ENCODE results near the gene YIPF3.
"Not testable (repeated sequence)": the region's sequence is repeated elsewhere in the genome, so short reads cannot be mapped to it uniquely, and the experiment has no call there.

Gene YIPF3

DNA sequence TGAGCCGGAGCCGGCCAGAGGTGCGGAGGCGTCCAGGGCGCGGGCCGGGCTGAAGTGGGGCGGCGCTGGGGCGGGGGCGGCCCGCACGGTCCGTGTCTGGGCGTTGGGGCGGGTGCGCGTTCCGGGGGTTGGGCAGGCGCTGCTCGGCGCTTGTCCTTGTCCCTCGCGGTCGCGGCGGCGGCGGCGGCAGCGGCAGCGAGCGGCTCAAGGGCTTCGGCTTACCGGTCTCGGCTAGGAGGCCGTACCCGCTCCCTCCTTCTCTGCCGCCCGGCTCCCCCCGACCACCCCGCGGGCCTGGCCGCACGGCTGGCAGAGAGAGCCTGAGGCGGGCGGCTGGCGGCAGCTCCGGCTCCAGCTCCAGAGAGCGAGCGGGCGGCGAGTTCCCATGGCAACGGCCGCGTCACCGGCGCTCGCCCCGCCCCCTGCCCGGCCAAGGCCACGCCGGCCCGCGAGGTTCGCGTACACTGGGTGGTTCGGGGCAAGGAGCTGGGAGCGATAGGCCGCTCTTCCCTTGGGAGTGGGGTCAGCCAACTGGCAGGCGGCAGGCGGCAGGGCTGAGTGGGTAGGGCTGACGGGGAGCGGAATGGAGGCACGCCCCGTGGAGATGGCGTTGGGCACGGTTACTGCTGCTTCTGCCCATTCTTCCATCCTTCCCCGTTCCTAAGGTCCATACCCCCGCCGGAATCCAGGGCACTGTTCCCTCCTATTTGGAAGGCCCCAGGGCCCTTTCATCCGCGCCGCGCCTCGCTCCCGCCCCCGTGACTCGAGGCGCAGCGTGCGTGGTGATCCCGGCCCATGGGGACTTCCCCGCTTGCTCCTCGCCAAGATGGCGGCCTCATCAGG lies 6.5 kb downstream of the YIPF3 start, which contains the start of gene LRRC73:
LRRC73 (minus strand) TSS at position 363 of the 843 bp plus-strand sequence. CDS start 561 bp downstream, outside the sequence.
- DNase-seq (ENCODE audit: low read depth in 1 of 2, low spot score in 1 of 2) = peak; percentile 62 to 64

DNA sequence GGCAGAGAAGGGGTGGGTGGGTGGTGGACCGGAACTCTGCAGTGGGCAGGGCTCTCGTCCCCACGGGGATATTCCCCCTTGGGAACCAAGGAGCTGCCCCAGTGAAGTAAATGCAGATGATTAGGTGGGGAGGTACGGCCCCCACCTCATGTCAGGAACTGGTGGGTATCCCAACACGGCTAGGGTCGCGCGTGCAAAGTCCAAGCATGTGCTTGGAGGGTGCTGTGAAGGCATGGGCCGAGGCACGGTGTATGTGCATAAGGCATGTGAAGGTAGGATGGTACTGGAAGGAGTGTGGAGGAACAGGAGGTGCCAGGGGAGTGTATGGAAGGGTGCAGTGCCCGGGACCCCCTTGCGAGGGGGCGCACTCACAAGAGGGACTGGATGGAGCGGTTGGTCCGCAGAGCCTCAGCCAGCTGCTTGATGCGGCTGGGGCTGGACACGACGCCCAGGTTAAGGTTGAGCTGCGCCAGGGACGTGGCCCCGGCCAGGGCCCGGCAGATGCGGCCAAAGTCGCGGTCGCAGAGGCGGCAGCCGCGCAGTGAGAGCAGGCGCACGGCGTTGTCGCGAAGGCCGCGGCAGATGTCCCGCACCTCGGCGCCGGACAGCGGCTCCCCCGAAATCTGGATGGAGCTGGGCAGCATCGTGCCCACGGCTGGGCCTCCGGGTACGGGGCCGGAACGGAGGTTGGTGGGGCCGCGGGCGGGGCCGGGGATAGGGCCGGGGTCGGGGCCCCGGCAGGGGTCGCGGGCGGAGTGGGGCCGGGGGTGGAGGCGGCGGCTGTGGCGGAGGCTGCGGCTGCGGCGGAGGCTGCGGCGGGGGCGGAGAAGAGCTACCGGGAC lies 7.4 kb downstream of the YIPF3 start:
- no peak for DNase-seq (ENCODE audit: low read depth in 1 of 2, low spot score in 1 of 2)

GRCh38 chr6:43508481-43509141 lies 8.1 kb downstream of the YIPF3 start:
- DNase-seq (ENCODE audit: low read depth in 1 of 2, low spot score in 1 of 2) = no peak

GRCh38 chr6:43506667-43507471 lies 9.9 kb downstream of the YIPF3 start:
- peak; percentile 69 to 74 for DNase-seq (ENCODE audit: low read depth in 1 of 2, low spot score in 1 of 2)

DNA sequence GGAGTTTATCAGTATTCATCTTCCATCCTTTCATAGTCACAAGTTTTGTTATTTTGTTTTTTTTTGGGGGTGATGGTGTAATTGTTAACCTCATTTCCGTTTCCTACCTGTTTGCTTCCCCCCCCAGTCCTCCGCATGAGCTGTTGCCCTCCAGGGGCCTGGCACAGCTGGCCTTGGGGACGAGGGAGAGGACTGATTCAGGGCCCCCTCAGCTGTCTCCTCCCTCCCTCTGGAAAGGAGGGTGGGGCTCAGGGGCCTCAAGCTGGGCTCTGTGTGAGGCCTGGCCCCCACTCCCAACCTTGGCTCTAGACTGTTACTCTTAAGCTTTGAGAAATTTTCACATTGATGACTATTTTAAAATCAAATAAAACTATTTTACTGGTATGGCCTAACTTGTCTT lies 10.6 kb downstream of the YIPF3 start:
- DNase-seq (ENCODE audit: low read depth in 1 of 2, low spot score in 1 of 2) = no peak

- DNase-seq (ENCODE audit: low read depth in 1 of 2, low spot score in 1 of 2) = no peak
These were observed 11.0 kb downstream of the YIPF3 start for GRCh38 chr6:43505718-43506117.

DNA sequence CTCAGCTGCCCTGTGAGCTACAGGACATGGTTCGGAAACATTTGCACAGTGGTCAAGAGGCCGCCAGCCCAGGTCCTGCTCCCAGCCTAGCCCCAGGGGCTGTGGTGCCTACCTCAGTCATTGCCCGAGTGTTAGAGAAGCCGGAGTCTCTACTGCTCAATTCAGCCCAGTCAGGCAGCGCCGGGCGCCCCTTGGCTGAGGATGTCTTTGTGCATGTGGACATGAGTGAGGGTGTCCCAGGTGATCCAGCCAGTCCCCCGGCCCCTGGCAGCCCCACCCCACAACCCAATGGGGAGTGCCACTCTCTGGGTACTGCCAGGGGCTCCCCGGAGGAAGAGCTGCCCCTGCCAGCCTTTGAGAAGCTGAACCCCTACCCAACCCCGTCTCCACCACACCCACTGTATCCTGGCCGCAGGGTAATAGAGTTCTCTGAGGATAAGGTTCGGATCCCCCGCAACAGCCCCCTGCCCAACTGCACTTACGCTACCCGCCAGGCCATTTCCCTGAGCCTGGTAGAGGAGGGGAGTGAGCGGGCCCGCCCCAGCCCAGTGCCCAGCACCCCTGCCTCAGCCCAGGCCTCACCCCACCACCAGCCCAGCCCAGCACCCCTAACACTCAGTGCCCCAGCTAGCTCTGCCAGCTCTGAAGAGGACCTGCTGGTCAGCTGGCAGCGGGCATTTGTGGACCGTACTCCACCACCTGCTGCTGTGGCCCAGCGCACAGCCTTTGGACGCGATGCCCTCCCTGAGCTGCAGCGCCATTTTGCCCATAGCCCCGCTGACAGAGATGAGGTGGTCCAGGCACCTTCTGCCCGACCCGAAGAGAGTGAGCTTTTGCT lies 11.8 kb downstream of the YIPF3 start:
- no peak for DNase-seq (ENCODE audit: low read depth in 1 of 2, low spot score in 1 of 2)

- no peak for DNase-seq (ENCODE audit: low read depth in 1 of 2, low spot score in 1 of 2)
These were observed 13.3 kb downstream of the YIPF3 start for GRCh38 chr6:43503443-43503842.

DNA sequence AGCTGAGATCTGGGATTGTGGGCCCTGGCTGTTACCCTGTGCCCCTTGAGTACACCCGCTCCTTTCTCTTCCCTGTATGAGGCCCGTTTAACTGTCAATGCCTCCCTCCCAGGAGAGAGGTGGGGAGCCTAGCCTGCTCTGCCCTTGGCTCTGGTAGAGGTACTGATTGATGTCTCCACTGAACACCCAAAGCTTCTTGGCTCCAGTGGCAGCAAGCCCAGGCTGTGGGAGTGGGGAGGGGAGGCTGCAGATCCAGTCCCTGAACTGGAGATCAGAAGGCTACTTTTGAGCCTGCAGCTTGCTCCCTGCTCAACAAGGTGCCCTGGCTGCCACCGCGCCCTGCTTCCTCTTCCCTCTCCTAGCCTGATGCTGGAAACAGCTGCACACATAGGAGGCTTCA lies 14.1 kb downstream of the YIPF3 start:
- no peak for DNase-seq (ENCODE audit: low read depth in 1 of 2, low spot score in 1 of 2)

DNA sequence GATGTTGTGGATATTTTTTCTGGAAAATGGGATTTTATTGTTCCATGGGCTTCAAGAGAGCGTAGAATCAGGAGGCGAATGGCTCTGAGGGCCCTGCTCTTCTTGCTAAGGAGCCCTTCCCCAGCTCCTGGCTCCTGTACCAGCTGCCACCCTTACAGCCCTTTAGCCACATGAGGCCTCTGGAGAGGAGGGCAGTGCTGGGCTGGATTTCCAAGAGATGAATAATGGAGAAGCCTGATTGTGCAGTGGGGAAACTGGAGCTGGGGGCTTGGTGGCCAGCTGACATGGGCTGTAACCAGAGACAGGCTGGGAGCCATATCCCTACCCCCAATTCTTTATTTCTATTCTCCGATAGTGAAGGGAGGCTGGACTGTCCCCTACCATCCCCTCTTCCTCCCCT lies 15.8 kb downstream of the YIPF3 start:
- no peak for DNase-seq (ENCODE audit: low read depth in 1 of 2, low spot score in 1 of 2)

- DNase-seq (ENCODE audit: low read depth in 1 of 2, low spot score in 1 of 2) = no peak
These were observed 17.5 kb downstream of the YIPF3 start for GRCh38 chr6:43499028-43499815.

GRCh38 chr6:43498291-43498690 lies 18.4 kb downstream of the YIPF3 start:
- not testable (repeated sequence) for DNase-seq (ENCODE audit: low read depth in 1 of 2, low spot score in 1 of 2)

DNA sequence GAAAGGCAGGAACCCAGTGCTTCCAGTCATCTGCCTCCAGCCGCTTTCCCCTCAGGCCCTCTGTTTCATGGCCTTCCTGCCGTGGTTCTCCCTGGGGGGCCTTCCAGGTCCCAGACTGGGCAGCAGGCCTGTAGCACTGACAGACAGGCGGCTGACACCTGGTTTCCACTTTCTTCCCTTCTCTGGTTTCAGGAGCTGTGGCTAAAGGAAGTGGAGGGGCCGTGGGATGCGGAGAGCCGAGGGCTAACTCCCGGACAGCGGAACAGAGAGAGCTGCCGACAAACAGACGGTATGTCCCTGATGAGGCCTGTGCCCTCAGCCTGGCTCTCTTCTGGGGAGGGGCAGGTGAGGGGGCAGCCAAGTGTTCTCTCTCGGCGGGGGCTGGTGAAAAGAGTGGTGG lies 19.0 kb downstream of the YIPF3 start:
- no peak for DNase-seq (ENCODE audit: low read depth in 1 of 2, low spot score in 1 of 2)

- DNase-seq (ENCODE audit: low read depth in 1 of 2, low spot score in 1 of 2) = no peak
These were observed 19.7 kb downstream of the YIPF3 start for GRCh38 chr6:43497129-43497396.

- no peak for DNase-seq (ENCODE audit: low read depth in 1 of 2, low spot score in 1 of 2)
These were observed 20.2 kb downstream of the YIPF3 start for GRCh38 chr6:43496370-43497128.

DNA sequence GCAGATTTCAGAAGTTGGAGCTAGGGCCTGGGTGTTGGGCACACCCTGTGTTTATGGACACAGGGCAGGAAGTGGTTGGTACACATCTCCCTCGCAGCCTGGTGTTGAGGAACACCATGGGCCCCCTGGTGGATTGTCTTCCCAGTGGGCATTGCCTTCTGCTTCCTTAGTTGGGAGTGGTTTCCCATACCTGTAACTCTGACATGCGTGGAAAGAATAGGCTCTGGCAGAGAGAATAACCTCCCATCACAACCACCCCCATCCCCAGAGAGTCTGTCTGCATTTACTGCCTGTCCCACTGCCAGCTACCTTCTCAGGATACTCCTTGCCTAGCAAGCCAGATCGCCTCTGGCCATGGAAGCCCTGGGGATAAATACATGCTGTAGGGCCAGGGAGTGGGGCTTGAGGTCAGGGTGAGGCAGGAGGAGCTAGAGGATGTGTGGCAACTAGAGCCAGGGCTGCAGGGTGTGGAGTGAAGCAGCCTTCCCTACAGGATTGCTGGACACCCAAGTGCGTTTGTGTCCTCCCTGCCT lies 21.3 kb downstream of the YIPF3 start:
- no peak for DNase-seq (ENCODE audit: low read depth in 1 of 2, low spot score in 1 of 2)

DNA sequence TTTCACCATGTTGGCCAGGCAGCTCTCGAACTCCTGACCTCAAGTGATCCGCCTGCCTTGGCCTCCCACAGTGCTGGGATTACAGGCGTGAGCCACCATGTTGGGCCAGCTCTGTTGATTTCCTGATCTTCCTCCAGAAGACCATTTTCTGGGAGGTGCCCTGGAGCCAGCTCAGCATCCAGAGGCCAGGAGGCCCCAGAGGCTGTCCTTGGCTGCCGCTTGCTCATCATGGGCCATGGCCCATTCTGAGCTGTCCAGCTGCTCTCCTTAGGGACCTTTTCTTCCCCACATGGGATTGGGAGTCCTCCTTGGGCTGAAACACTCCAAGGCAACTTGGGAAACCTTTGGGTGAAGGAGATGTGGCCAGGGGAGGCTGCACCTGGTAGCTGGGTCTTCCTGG lies 22.0 kb downstream of the YIPF3 start:
- DNase-seq (ENCODE audit: low read depth in 1 of 2, low spot score in 1 of 2) = no peak

DNA sequence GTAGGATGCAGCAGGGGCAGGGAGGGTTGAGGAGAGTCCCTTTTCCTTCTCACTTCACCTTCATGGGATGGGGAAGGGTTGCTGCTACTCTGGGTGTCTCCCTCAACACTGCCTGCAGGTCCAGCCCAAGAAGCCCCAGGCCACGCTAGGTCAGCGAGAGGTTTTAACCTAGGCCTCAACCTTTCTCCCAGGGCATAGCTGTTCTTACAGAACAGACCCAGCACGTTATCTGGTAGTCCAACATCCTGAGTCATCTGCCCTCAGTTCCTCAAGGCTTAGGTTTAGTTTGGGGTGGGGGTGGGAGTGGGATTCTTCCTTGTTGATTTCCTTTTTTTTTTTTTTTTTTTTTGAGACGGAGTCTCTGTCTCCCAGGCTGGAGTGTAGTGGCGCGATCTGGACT lies 22.4 kb downstream of the YIPF3 start:
- DNase-seq (ENCODE audit: low read depth in 1 of 2, low spot score in 1 of 2) = no peak
